Measurements from ENCODE around the gene ZGRF1.

- no peak for TF ChIP-seq CTCF (IDR thresholded peaks at IDR 0.05)
- TF ChIP-seq POLR2A (IDR thresholded peaks at IDR 0.05): no peak
- TF ChIP-seq POLR2AphosphoS5 (IDR thresholded peaks at IDR 0.05): no peak
These were observed 74.3 kb downstream of the ZGRF1 start for GRCh38 chr4:112562254-112562879.
